ENCODE results near the gene SMARCD2. TPM values are rescaled to one million over a fixed set of nuclear protein-coding genes. Genes with fewer than 3 reads are reported as not detected.
"Not testable (repeated sequence)": the region's sequence is repeated elsewhere in the genome, so short reads cannot be mapped to it uniquely, and the experiment has no call there.

The SMARCD2 gene
- total RNA-seq, 1 donor, result 56.0 TPM

- Histone ChIP-seq H3K27me3 (ENCODE audit: insufficient read depth, low read length) (no peaks in the 10 kb centered on the region), H3K9me3 (ENCODE audit: low read depth, low read length) (no peaks in the 10 kb centered on the region), H3K4me3 (ENCODE audit: low read length) (no peak overlapping the region), H3K4me1 (ENCODE audit: insufficient read depth, low read length) (no peaks in the 10 kb centered on the region)
Measured at GRCh38 chr17:63809970-63810369, 32.5 kb downstream of the SMARCD2 start.

GRCh38 chr17:63805591-63805990 lies 36.9 kb downstream of the SMARCD2 start:
- Histone ChIP-seq H3K9me3 (ENCODE audit: low read depth, low read length) (no peaks in the 10 kb centered on the region), H3K4me3 (ENCODE audit: low read length) (no peak overlapping the region), H3K4me1 (ENCODE audit: insufficient read depth, low read length) (no peaks in the 10 kb centered on the region), H3K27me3 (ENCODE audit: insufficient read depth, low read length) (no peaks in the 10 kb centered on the region)

- no peaks in the 10 kb centered on the region for H3K27me3 ChIP-seq (ENCODE audit: insufficient read depth, low read length)
- H3K9me3 ChIP-seq (ENCODE audit: low read depth, low read length), result no peaks in the 10 kb centered on the region
- H3K4me1 ChIP-seq (ENCODE audit: insufficient read depth, low read length), result no peaks in the 10 kb centered on the region
- no peak overlapping the region for H3K4me3 ChIP-seq (ENCODE audit: low read length)
Measured at GRCh38 chr17:63804328-63804727, 38.2 kb downstream of the SMARCD2 start.

- Histone ChIP-seq H3K27me3 (ENCODE audit: insufficient read depth, low read length) (no peaks in the 10 kb centered on the region), H3K9me3 (ENCODE audit: low read depth, low read length) (no peaks in the 10 kb centered on the region), H3K4me1 (ENCODE audit: insufficient read depth, low read length) (no peaks in the 10 kb centered on the region), H3K4me3 (ENCODE audit: low read length) (no peak overlapping the region)
Measured at GRCh38 chr17:63800783-63801182, 41.7 kb downstream of the SMARCD2 start.

- Histone ChIP-seq H3K4me3 (ENCODE audit: low read length) (no peak overlapping the region), H3K4me1 (ENCODE audit: insufficient read depth, low read length) (no peaks in the 10 kb centered on the region), H3K27me3 (ENCODE audit: insufficient read depth, low read length) (no peaks in the 10 kb centered on the region), H3K9me3 (ENCODE audit: low read depth, low read length) (no peaks in the 10 kb centered on the region)
Measured at GRCh38 chr17:63798572-63799106, 43.8 kb downstream of the SMARCD2 start.

- not testable (repeated sequence) for H3K27me3 ChIP-seq (ENCODE audit: insufficient read depth, low read length); H3K9me3 ChIP-seq (ENCODE audit: low read depth, low read length); H3K4me1 ChIP-seq (ENCODE audit: insufficient read depth, low read length); H3K4me3 ChIP-seq (ENCODE audit: low read length)
Measured at GRCh38 chr17:63796375-63796774, 46.1 kb downstream of the SMARCD2 start.

- H3K4me1 ChIP-seq (ENCODE audit: insufficient read depth, low read length), result no peaks in the 10 kb centered on the region
- no peaks in the 10 kb centered on the region for H3K9me3 ChIP-seq (ENCODE audit: low read depth, low read length)
- no peak overlapping the region for H3K4me3 ChIP-seq (ENCODE audit: low read length)
- no peaks in the 10 kb centered on the region for H3K27me3 ChIP-seq (ENCODE audit: insufficient read depth, low read length)
Measured at GRCh38 chr17:63792055-63792729, 50.3 kb downstream of the SMARCD2 start.

GRCh38 chr17:63790057-63790456 lies 52.4 kb downstream of the SMARCD2 start:
- H3K27me3 ChIP-seq (ENCODE audit: insufficient read depth, low read length), result no peaks in the 10 kb centered on the region
- no peaks in the 10 kb centered on the region for H3K4me1 ChIP-seq (ENCODE audit: insufficient read depth, low read length)
- H3K4me3 ChIP-seq (ENCODE audit: low read length), result no peak overlapping the region
- H3K9me3 ChIP-seq (ENCODE audit: low read depth, low read length), result no peaks in the 10 kb centered on the region

GRCh38 chr17:63786971-63787711 lies 55.3 kb downstream of the SMARCD2 start:
- Histone ChIP-seq H3K9me3 (ENCODE audit: low read depth, low read length) (no peaks in the 10 kb centered on the region), H3K4me1 (ENCODE audit: insufficient read depth, low read length) (peaks cover 3% of the 10 kb centered on the region), H3K4me3 (ENCODE audit: low read length) (no peak overlapping the region), H3K27me3 (ENCODE audit: insufficient read depth, low read length) (no peaks in the 10 kb centered on the region)

GRCh38 chr17:63786117-63786516 lies 56.4 kb downstream of the SMARCD2 start:
- peaks cover 3% of the 10 kb centered on the region for H3K4me1 ChIP-seq (ENCODE audit: insufficient read depth, low read length)
- no peaks in the 10 kb centered on the region for H3K9me3 ChIP-seq (ENCODE audit: low read depth, low read length)
- H3K27me3 ChIP-seq (ENCODE audit: insufficient read depth, low read length), result no peaks in the 10 kb centered on the region
- H3K4me3 ChIP-seq (ENCODE audit: low read length), result no peak overlapping the region

GRCh38 chr17:63785556-63785955 lies 56.9 kb downstream of the SMARCD2 start:
- H3K4me1 ChIP-seq (ENCODE audit: insufficient read depth, low read length), result peaks cover 3% of the 10 kb centered on the region
- no peaks in the 10 kb centered on the region for H3K9me3 ChIP-seq (ENCODE audit: low read depth, low read length)
- no peaks in the 10 kb centered on the region for H3K27me3 ChIP-seq (ENCODE audit: insufficient read depth, low read length)
- no peak overlapping the region for H3K4me3 ChIP-seq (ENCODE audit: low read length)

- Histone ChIP-seq H3K4me1 (ENCODE audit: insufficient read depth, low read length) (peaks cover 3% of the 10 kb centered on the region), H3K4me3 (ENCODE audit: low read length) (no peak overlapping the region), H3K27me3 (ENCODE audit: insufficient read depth, low read length) (no peaks in the 10 kb centered on the region), H3K9me3 (ENCODE audit: low read depth, low read length) (no peaks in the 10 kb centered on the region)
Measured at GRCh38 chr17:63783522-63783921, 59.0 kb downstream of the SMARCD2 start.

Other genes starting within 250 kb of the SMARCD2 start
- gene TACO1, start 241.8 kb downstream of the SMARCD2 start, total RNA-seq, result 15.3 TPM
- gene MAP3K3, start 220.3 kb downstream of the SMARCD2 start, total RNA-seq, result 120 TPM
- gene LIMD2, start 142.6 kb downstream of the SMARCD2 start, total RNA-seq, result 274 TPM
- 37.7 TPM for gene STRADA, start 100.9 kb downstream of the SMARCD2 start, total RNA-seq
- gene CCDC47, start 69.1 kb downstream of the SMARCD2 start, total RNA-seq, result 38.9 TPM
- 112 TPM for gene DDX42, start 68.5 kb downstream of the SMARCD2 start, total RNA-seq
- gene PSMC5, start 15.3 kb downstream of the SMARCD2 start, total RNA-seq, result 15.3 TPM
- gene FTSJ3, start 15.0 kb downstream of the SMARCD2 start, total RNA-seq, result 13.2 TPM
- 0.10 TPM for gene CSH2, start 31.0 kb upstream of the SMARCD2 start, total RNA-seq
- gene GH2, start 39.3 kb upstream of the SMARCD2 start, total RNA-seq, result not detected
- not detected for gene CSH1, start 53.9 kb upstream of the SMARCD2 start, total RNA-seq
- gene CSHL1, start 68.6 kb upstream of the SMARCD2 start, total RNA-seq, result not detected
- not detected for gene GH1, start 76.2 kb upstream of the SMARCD2 start, total RNA-seq
- gene CD79B, start 89.6 kb upstream of the SMARCD2 start, total RNA-seq, result 26.0 TPM
- under 0.01 TPM for gene SCN4A, start 130.2 kb upstream of the SMARCD2 start, total RNA-seq
- gene PRR29, start 155.7 kb upstream of the SMARCD2 start, total RNA-seq, result 0.21 TPM
- 40.1 TPM for gene ICAM2, start 177.9 kb upstream of the SMARCD2 start, total RNA-seq